Astrocyte (in vitro differentiated cells and primary cell): ENCODE measurements around the gene MRPL36.

ENCODE experiments used
- EZH2 ChIP-seq: IDR thresholded peaks from 2 replicates; pipeline ENCODE4 v1.6.1; 2012; ENCODE audit warnings: mild to moderate bottlenecking, low read length, inconsistent platforms; ENCODE audit not compliant: insufficient read depth
- TF ChIP-seq, protein P1 (sequence below): IDR thresholded peaks from 2 replicates; pipeline ENCODE4 v1.5.1; 2011; ENCODE audit warnings: low read depth, mild to moderate bottlenecking, inconsistent platforms, low read length, moderate library complexity; ENCODE audit not compliant: insufficient read depth

DNA sequence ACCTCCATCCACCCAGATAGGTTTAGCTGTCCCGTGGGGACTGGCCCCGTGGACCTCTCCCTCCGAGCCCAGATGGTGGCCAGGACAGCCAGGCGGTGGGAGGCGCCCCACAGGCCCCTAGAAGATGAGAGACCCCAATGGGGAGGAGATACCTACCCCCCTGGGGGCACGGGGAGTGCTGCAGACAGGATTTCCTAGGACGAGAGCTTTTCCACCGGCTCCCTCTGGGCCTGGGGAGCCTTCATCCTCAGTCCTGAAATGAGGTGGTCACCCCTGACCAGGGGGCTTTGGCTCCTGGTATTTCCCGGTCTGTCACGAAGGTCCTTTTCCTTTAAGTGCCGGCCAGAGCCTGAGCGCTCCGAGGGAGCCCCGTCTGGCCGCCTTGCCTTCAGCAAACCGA, 46.8 kb downstream of the MRPL36 start:
- TF ChIP-seq, protein P1, sequence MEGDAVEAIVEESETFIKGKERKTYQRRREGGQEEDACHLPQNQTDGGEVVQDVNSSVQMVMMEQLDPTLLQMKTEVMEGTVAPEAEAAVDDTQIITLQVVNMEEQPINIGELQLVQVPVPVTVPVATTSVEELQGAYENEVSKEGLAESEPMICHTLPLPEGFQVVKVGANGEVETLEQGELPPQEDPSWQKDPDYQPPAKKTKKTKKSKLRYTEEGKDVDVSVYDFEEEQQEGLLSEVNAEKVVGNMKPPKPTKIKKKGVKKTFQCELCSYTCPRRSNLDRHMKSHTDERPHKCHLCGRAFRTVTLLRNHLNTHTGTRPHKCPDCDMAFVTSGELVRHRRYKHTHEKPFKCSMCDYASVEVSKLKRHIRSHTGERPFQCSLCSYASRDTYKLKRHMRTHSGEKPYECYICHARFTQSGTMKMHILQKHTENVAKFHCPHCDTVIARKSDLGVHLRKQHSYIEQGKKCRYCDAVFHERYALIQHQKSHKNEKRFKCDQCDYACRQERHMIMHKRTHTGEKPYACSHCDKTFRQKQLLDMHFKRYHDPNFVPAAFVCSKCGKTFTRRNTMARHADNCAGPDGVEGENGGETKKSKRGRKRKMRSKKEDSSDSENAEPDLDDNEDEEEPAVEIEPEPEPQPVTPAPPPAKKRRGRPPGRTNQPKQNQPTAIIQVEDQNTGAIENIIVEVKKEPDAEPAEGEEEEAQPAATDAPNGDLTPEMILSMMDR = no peak
- TF ChIP-seq EZH2 = no peak
